Esophagus mucosa (tissue), 1 donor: ENCODE results near the gene LAPTM5. TPM values are rescaled to one million over a fixed set of nuclear protein-coding genes. Genes with fewer than 3 reads are reported as not detected.

Experiments
- ATAC-seq: fragments of 200-7000 bp; cut with Tn5 transposase; one replicate; pipeline ENCODE4 v1.9.1; 2020
- total RNA-seq: library from RNA; stranded (reverse); gene quantifications from one replicate; pipeline ENCODE4 v1.2.4, GENCODE V29; 2023
- donor health status: DM: yes; HTN: yes; CAD: no.

LAPTM5 gene
- total RNA-seq, 1 donor from 2014 or later: 9.1 TPM

- ATAC-seq: no peak
Observed at GRCh38 chr1:30728340-30728739, 29.2 kb downstream of the LAPTM5 start.

- no peak for ATAC-seq
Observed at GRCh38 chr1:30727824-30728223, 29.8 kb downstream of the LAPTM5 start.

- no peak for ATAC-seq
Observed at GRCh38 chr1:30726773-30727684, 30.5 kb downstream of the LAPTM5 start.

GRCh38 chr1:30726236-30726635 lies 31.3 kb downstream of the LAPTM5 start:
- no peak for ATAC-seq

- ATAC-seq: no peak
Observed at GRCh38 chr1:30725450-30726095, 32.0 kb downstream of the LAPTM5 start.

- no peak for ATAC-seq
Observed at GRCh38 chr1:30724655-30725421, 32.7 kb downstream of the LAPTM5 start.

GRCh38 chr1:30724175-30724574 lies 33.4 kb downstream of the LAPTM5 start:
- no peak for ATAC-seq

GRCh38 chr1:30723331-30723755 lies 34.2 kb downstream of the LAPTM5 start, which contains the start of gene MATN1:
MATN1 (minus strand) TSS chr1:30723585; CDS start chr1:30723551, 34 bp downstream.
- ATAC-seq: no peak

GRCh38 chr1:30721812-30722537 lies 35.6 kb downstream of the LAPTM5 start:
- no peak for ATAC-seq

GRCh38 chr1:30721341-30721793 lies 36.2 kb downstream of the LAPTM5 start:
- ATAC-seq: no peak

GRCh38 chr1:30720271-30721223 lies 37.0 kb downstream of the LAPTM5 start:
- ATAC-seq: no peak

- ATAC-seq: no peak
Observed at GRCh38 chr1:30719406-30720270, 37.9 kb downstream of the LAPTM5 start.

- ATAC-seq: peak; percentile 85
Observed at GRCh38 chr1:30718636-30719405, 38.8 kb downstream of the LAPTM5 start.

- ATAC-seq: peak; percentile 90
Observed at GRCh38 chr1:30718091-30718635, 39.4 kb downstream of the LAPTM5 start.

- no peak for ATAC-seq
Observed at GRCh38 chr1:30716646-30717045, 40.9 kb downstream of the LAPTM5 start.

GRCh38 chr1:30715886-30716285 lies 41.7 kb downstream of the LAPTM5 start:
- ATAC-seq: no peak

- no peak for ATAC-seq
Observed at GRCh38 chr1:30715216-30715615, 42.4 kb downstream of the LAPTM5 start.

- ATAC-seq: no peak
Observed at GRCh38 chr1:30714536-30715090, 43.0 kb downstream of the LAPTM5 start.
